Hepatic stellate cell (primary cell): Measurements from ENCODE around the gene SLC38A7.
A peak's percentile ranks its signal among the peaks of the same experiment; 100 is the strongest.
"Not testable (repeated sequence)": the region's sequence is repeated elsewhere in the genome, so short reads cannot be mapped to it uniquely, and the experiment has no call there.

Source experiments
- DNase-seq: peaks from one replicate; pipeline ENCODE4 v3.0.0; 2011; ENCODE audit warnings: low spot score

The SLC38A7 gene

DNA sequence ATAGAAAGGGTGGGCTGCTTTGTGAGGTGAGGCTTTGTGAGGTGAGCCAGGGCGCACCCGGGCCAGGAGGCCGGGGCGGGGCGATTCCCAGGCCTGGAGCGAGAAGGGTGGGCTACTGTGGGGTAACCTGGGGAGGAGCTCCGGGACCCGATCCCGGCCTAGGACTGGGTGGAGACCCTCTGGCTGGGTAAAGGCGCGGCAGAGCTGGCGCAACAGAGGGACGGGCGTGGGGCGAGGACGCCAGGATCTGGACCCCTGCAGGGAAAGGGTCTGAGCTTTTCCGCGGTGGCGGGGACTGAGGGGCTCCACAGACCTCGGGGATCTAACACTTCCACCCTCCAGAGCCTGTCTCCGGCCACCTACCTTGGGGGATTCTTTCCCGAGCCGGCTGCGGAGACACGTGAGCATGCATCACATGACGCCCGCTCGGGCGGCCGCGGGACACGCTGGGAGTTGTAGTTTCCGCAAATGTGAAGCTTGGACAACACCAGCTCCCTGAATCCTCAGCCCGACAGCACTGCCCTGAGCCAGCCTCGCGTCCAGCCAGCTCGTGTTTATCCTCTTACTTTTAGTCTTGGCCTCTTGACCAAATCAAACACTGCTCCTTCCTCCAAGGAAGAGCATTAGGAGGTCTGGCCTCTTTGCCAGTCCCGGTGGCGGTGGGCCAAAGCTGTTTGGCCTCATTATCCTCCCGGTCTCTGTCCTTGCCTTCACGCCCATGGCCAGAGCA, at the start of gene SLC38A7:
Gene SLC38A7, minus strand, starts transcription at position 417 of the 730 bp plus-strand sequence. CDS start 4,644 bp downstream, outside the sequence.
- peak; percentile 97 for DNase-seq

DNA sequence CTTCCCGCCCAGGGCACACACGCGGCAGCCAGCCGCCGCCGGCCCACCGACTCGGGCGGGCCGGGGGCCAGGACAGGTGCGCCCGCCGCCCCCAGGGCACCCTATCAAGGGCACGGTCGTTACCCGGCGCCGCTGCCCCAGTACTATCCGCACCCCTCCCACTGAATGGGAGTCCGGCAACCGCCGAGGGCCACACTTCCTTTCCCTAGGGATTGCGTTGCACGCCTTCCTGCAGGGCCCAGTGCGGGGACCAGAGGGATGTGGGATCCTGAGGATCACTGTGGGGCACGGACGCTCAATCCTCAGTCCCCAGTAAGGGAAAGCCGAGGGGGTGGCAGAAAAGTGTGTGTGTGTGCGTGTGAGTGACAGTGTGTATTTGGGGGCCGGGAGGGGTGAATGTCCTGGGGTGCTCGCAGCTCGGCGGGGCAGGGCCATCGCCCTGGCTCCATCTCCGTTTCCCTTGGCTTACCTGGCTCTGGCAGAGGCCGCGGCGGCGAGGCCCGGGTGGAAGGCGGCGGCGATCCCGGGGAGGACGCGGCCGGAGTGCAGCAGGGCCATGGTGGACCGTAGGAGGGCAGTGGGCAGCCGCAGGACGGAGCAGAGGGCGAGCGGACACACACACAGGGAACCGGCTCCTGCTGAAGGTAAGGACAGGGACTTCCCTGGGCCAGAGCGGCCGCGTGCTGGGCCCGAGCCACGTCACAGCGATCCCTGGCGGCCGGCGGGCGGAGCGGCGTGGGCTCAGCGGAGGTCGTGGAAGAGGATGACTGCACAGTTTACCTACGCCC, 49.3 kb upstream of the SLC38A7 start, which contains the start of gene GOT2:
Gene GOT2, minus strand, starts transcription at position 646 of the 788 bp plus-strand sequence. Its CDS starts 88 bp downstream, at position 558.
- DNase-seq: peak; percentile 87

GRCh38 chr16:58733248-58733670, 48.7 kb upstream of the SLC38A7 start:
- DNase-seq: peak; percentile 20

DNA sequence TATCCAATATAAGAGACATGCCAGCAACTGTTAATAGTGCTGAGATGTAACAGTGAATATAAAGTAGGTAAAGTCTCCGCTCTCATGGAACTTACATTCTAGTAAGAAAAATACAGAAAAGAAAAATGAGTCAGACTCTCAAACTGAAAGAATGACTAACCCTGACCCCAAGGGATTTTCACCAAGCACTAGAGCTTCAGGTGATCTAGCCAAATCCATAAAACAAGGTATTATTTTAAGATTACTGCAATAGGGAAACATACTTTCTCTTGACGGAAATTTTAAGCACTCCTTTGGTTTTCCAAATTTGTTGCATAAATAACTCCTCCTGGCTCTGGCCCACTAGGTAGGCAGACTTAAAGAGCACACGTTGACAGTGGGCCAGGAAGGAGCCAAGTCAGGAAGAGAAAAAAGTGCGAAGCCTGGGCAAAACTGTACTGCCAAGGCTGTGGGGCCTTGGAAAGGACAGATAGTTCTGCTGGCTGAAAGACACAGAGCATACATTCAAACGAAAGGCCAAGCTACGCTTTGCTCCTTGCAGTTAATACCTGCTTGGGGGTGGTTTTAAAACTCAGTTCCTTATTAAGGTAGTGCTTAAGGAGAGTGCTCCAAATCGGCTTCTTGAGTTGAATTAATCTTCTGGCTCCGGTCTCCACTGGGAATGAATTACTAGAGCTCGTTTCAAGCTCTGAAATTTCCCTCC, 48.1 kb upstream of the SLC38A7 start:
- peak; percentile 22 for DNase-seq

GRCh38 chr16:58730724-58731370, 46.3 kb upstream of the SLC38A7 start:
- no peak for DNase-seq

GRCh38 chr16:58727796-58728568, 43.4 kb upstream of the SLC38A7 start:
- no peak for DNase-seq

GRCh38 chr16:58727028-58727781, 42.6 kb upstream of the SLC38A7 start:
- no peak for DNase-seq

DNA sequence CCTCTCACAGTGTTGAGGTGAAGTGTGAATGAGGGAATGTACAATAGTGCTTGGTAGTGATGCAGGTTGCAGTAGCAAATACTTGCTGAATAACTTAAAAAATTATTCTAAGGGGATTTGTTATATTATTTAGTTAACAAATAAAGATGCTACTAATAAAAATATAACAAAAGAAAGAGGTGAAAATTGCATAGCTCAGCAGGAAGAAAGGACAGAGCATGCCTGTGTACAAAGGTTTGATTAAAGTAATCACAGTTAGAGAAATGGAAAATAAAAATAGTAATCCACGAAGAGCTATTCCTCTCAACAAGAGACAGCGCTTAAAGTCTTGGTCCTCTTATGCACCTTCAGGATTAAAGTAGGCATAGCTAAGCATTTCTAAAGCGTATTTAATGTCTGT, 38.5 kb upstream of the SLC38A7 start:
- no peak for DNase-seq

GRCh38 chr16:58717994-58718393, 33.4 kb upstream of the SLC38A7 start:
- DNase-seq: no peak

GRCh38 chr16:58716468-58716867, 31.9 kb upstream of the SLC38A7 start:
- no peak for DNase-seq

- DNase-seq: no peak
Measured at GRCh38 chr16:58713742-58714141, 29.2 kb upstream of the SLC38A7 start.

GRCh38 chr16:58709333-58709732, 24.8 kb upstream of the SLC38A7 start:
- no peak for DNase-seq

- DNase-seq: no peak
Measured at GRCh38 chr16:58699151-58699550, 14.6 kb upstream of the SLC38A7 start.

DNA sequence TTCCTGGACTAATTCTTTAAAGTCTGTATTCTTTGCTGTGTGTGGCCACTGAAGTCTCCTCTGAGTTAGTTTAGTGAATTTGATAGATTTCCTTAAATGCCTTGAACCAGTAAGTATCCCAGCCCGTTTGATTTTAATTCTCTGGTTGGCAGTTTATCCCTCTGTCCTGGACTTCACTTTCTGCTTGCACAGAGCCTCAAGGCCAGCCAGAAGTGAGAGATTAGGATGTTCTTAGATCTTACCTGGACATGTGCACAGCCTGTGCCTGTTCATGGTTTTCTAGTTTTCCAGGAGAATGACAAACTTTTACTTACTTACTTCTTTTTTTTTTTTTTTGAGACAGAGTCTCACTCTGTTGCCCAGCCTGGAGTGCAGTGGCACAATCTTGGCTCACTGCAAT, 10.8 kb upstream of the SLC38A7 start:
- DNase-seq: no peak

DNA sequence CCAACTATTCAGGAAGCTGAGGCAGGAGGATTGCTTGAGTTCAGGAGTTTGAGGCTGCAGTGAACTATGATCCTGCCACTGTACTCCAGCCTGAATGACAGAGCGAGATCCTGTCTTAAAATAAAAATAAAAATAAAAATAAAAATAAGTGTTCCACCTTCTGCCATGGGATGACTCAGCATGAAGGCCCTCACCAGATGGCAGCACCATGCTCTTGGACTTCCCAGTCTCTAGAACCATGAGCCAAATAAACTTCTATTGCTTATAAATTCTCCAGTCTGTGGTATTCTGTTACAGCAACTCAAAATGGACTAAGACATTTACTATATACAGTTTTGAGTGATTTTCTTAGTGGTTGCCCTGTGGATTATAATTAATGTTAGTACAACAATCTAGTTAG, 7.9 kb upstream of the SLC38A7 start:
- DNase-seq: no peak

DNA sequence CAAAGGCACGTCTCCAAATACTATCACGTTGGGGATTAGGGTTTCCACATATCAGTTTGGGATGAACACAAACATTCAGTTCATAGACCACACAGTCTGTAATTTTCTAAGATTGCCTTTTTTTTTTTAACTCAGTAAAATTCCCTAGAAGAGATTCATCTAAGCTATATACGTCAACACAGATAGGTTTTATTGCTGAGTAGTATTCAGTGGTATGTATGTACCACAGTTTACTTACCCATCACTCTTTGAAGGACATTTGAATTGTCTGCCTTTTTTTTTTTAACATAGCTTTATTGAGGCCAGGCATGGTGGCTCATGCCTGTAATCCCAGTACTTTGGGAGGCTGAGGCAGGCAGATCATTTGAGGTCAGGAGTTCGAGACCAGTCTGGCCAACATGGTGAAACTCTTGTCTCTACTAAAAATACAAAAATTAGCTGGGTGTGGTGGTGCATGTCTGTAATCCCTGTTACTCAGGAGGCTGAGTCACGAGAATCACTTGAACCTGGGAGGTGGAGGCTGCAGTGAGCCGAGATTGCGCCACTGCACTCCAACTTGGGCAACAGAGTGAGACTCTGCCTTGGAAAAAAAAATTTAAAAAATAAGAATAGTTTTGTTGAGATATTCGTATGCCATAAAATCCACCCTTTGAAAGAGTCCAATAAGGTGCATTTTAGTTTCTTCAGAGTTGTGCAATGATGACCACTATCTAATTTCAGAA, 2.6 kb upstream of the SLC38A7 start:
- DNase-seq: not testable (repeated sequence)

- DNase-seq: no peak
Measured at GRCh38 chr16:58685084-58685449, 497 bp upstream of the SLC38A7 start.

GRCh38 chr16:58684001-58684353, 593 bp downstream of the SLC38A7 start:
- DNase-seq: peak; percentile 55

GRCh38 chr16:58679763-58680162, 4.8 kb downstream of the SLC38A7 start:
- no peak for DNase-seq

DNA sequence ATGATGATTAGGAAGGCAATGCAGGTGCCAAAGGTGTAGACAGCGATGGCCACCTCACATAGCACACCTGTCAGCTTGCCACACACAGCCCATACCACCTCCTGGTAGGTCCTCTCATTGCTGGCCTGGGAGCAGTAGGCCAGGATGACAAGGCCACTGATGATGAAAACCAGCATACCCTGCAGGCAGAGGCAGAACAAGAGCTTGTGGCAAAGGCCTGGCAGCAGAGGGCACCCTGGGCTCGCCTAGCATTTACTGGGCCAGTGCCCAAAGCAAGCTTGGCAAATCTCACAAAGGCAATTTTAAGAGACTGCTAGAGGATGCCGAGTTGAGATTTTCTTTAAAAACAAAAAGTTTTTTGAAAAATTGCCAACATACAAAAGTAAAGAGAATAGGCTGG, 5.9 kb downstream of the SLC38A7 start:
- no peak for DNase-seq
